ENCODE data around the gene TRIL. TPM values are rescaled to one million over a fixed set of nuclear protein-coding genes. Genes with fewer than 3 reads are reported as not detected.
A peak's percentile ranks its signal among the peaks of the same experiment; 100 is the strongest.

TRIL gene
- total and polyA plus RNA-seq, 9 of the 15 experiments (the other 6 are each of a cell fraction or from before 2014, with no cell fraction given): not detected

GRCh38 chr7:28942168-28942567 lies 16.0 kb downstream of the TRIL start:
- ATAC-seq (no peak), DNase-seq (ENCODE audit: extremely low read depth in 1 of 4, low spot score in 3 of 4) (peak in 1 of 4 experiments; percentile 7), FAIRE-seq (no peak)
- intact Hi-C loops (cut with micrococcal nuclease) (no loop called here), in situ Hi-C loops (cut with MboI) (no loop called here)
- Histone ChIP-seq H2AFZ (ENCODE audit: low read depth, low read length) (no peak overlapping the region), H3K9me3 (replicated peaks; ENCODE audit: control insufficient read depth, insufficient read depth, low read depth, low read length) (no peaks in the 10 kb centered on the region), H3K27me3 (ENCODE audit: control insufficient read depth in 2 of 2, insufficient read depth in 2 of 2, low read length in 2 of 2) (peaks cover 0 to 4% of the 10 kb centered on the region in 2 experiments; a peak in 1 of 5 replicates), H3K27ac (ENCODE audit: extremely low read depth, low read depth, low read length) (no peak overlapping the region), H3K4me3 (no peak overlapping the region), H3K9ac (ENCODE audit: insufficient read depth in 1 of 2, low read depth in 2 of 2, low read length in 2 of 2) (no peak overlapping the region), H3K4me2 (ENCODE audit: insufficient read depth, low read length) (no peak overlapping the region), H3K36me3 (ENCODE audit: control insufficient read depth, insufficient read depth, low read length) (no peaks in the 10 kb centered on the region), H3K79me2 (ENCODE audit: control insufficient read depth, insufficient read depth, low read length) (no peaks in the 10 kb centered on the region), H3K4me1 (replicated peaks in 1 of 2; ENCODE audit: control insufficient read depth in 2 of 2, insufficient read depth in 2 of 2, low read length in 2 of 2) (no peaks in the 10 kb centered on the region; a peak in 1 of 5 replicates), H4K20me1 (replicated peaks; ENCODE audit: control insufficient read depth, insufficient read depth, low read length) (no peaks in the 10 kb centered on the region; the same call in 1 of the 2 replicates), H3K9me1 (ENCODE audit: control insufficient read depth, insufficient read depth, low read length) (no peaks in the 10 kb centered on the region)
- WGBS (ENCODE audit: insufficient coverage, low coverage, missing lambda C conversion rate): 0% methylated on average over 3 of the region's 3 CpGs
- no TSS peak for BruUV-seq (replicated peaks)
- ChIA-PET POLR2A (no interaction called here), CTCF (ENCODE audit: low intra/inter-chr PET ratio) (no interaction called here)
- TF ChIP-seq, protein P1, sequence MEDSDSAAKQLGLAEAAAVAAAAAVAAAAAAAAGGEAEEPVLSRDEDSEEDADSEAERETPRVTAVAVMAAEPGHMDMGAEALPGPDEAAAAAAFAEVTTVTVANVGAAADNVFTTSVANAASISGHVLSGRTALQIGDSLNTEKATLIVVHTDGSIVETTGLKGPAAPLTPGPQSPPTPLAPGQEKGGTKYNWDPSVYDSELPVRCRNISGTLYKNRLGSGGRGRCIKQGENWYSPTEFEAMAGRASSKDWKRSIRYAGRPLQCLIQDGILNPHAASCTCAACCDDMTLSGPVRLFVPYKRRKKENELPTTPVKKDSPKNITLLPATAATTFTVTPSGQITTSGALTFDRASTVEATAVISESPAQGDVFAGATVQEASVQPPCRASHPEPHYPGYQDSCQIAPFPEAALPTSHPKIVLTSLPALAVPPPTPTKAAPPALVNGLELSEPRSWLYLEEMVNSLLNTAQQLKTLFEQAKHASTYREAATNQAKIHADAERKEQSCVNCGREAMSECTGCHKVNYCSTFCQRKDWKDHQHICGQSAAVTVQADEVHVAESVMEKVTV (CRISPR knock-in tag; IDR thresholded peaks at IDR 0.05): no peak
- TF ChIP-seq ELF2 (CRISPR knock-in tag; IDR thresholded peaks at IDR 0.05) (no peak), GATA2 (CRISPR knock-in tag; IDR thresholded peaks at IDR 0.05) (peak; percentile 61; the same call in 1 of the 2 replicates), TAL1 (IDR thresholded peaks at IDR 0.05) (peak; percentile 48; the same call in 1 of the 2 replicates), E2F5 (CRISPR knock-in tag; IDR thresholded peaks at IDR 0.05) (no peak), CBFA2T3 (IDR thresholded peaks at IDR 0.05) (peak; percentile 66), ZNF316 (IDR thresholded peaks at IDR 0.05) (0 out of 2 replicates have a peak, but pooled peaks have one; percentile 21), PBX2 (CRISPR knock-in tag; IDR thresholded peaks at IDR 0.05; ENCODE audit: low read depth) (no peak), PBX2 (tag; conservative IDR thresholded peaks at IDR 0.05; ENCODE audit: low read depth) (0 out of 2 replicates have a peak, but pooled peaks have one; percentile 38), RBM17 (IDR thresholded peaks at IDR 0.05; ENCODE audit: borderline replicate concordance, low read depth, low read length) (no peak), HMGN3 (IDR thresholded peaks at IDR 0.05; ENCODE audit: borderline replicate concordance, extremely low read depth, insufficient read length, low read depth, low read length) (no peak), MEIS2 (IDR thresholded peaks at IDR 0.05; ENCODE audit: partially characterized antibody) (peak; percentile 67), RBM39 (optimal IDR thresholded peaks at IDR 0.05; ENCODE audit: low read depth, low read length) (no peak), ZNF707 (CRISPR knock-in tag; conservative IDR thresholded peaks at IDR 0.05) (no peak), ZNF695 (CRISPR knock-in tag; IDR thresholded peaks at IDR 0.05) (no peak), HLTF (IDR thresholded peaks at IDR 0.05) (no peak)
- TF ChIP-seq, protein P2, sequence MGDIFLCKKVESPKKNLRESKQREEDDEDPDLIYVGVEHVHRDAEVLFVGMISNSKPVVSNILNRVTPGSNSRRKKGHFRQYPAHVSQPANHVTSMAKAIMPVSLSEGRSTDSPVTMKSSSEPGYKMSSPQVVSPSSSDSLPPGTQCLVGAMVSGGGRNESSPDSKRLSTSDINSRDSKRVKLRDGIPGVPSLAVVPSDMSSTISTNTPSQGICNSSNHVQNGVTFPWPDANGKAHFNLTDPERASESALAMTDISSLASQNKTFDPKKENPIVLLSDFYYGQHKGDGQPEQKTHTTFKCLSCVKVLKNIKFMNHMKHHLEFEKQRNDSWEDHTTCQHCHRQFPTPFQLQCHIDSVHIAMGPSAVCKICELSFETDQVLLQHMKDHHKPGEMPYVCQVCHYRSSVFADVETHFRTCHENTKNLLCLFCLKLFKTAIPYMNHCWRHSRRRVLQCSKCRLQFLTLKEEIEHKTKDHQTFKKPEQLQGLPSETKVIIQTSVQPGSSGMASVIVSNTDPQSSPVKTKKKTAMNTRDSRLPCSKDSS (IDR thresholded peaks at IDR 0.05; ENCODE audit: low read depth, partially characterized antibody): no peak

Measured in K562 (cell line).